NCI-H2227 (cell line): Measurements from ENCODE around the gene MFN2.

Experiments used
- DNase-seq: peaks from one replicate; lab custom pipeline; 2025; ENCODE audit not compliant: unreplicated experiment; lab: John Stamatoyannopoulos, UW

MFN2 gene

GRCh38 chr1:12046749-12047119, 66.5 kb downstream of the MFN2 start:
- DNase-seq: no peak

DNA sequence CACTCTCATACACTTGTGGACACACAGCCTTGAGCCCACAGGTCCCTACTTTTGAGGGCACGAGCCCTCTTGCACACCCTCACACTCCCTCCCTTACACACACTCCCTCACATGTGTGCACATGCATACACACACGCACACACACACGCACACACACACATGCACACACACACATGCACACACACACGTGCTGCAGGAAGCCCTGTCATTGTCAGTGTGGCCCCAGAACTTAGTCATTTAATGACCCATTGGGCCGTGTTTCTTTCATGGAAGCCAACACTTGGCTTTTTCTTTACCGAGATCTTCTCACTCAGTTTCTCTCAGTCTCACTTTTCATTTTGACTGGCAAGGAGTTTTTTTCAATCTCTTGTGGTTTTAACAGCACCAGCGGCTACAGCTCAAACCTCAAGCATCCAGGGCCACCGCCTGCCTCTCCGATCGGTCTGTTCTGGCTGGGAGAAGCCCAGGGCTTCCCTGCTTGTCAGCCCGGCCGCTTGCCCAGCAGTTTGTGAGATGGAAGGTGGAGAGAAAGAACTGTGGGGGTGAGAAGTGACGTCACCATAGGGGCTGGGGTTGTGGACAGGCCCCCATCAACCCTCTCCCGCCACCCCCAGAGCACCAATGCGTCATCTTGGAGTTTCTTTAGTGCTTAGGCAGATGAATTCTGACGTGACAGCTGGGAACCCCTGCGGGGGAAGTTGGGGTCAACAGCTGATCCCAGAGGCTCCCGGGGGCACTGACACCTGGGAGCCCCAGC, 67.1 kb downstream of the MFN2 start:
- no peak for DNase-seq

- DNase-seq: no peak
Measured at GRCh38 chr1:12048372-12048771, 68.1 kb downstream of the MFN2 start.

DNA sequence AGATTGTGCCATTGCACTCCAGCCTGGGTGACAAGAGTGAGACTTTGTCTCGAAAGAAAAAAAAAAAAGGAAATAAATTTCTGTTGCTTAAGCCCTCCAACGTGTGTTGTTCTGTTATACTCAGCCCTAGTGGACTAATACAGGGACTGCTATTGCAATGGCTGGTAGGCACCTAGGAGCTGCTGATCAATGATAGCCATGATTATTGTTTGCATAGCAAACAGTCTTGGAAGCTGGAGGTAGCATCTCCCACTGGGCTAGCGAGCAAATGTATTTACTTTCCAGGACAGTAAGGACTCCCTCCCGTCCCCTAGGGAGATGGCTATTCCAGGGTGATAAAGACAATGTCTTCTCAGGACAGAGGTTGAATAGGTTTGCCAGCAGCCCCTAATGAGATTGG, 69.4 kb downstream of the MFN2 start:
- no peak for DNase-seq

GRCh38 chr1:12051361-12051760, 71.1 kb downstream of the MFN2 start:
- DNase-seq: no peak

DNA sequence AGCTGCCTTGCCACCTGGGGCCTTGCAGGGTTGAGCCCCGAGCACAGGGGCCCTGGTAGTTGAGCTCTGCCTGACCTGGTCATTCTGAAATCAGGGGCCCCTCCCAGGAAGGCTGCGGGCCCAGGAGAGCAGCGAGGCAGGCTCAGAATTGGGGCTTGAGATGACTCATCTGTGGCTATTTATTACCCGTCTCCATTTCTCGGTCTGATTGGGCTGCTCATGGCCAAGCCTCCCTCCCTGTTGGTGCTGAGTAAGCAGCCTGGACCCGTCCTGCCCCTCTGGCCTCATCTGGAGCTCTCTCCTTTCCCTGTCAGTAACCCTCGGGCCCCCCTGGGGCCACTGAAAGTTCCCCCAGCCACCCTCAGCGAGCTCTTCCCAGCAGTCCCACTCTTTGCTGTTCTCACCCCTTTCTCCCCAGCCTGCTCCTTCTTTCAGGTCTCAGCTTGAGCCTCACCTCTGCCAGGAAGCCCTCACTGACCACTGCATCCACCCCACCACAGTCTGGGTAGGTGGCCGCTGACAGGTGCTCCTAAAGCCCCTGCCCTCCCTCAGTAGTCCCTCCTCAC, 71.8 kb downstream of the MFN2 start:
- no peak for DNase-seq

GRCh38 chr1:12052997-12053686, 72.9 kb downstream of the MFN2 start:
- peak; percentile 14 for DNase-seq

GRCh38 chr1:12053752-12054548, 73.7 kb downstream of the MFN2 start:
- DNase-seq: no peak

- DNase-seq: no peak
Measured at GRCh38 chr1:12055259-12055658, 75.0 kb downstream of the MFN2 start.

DNA sequence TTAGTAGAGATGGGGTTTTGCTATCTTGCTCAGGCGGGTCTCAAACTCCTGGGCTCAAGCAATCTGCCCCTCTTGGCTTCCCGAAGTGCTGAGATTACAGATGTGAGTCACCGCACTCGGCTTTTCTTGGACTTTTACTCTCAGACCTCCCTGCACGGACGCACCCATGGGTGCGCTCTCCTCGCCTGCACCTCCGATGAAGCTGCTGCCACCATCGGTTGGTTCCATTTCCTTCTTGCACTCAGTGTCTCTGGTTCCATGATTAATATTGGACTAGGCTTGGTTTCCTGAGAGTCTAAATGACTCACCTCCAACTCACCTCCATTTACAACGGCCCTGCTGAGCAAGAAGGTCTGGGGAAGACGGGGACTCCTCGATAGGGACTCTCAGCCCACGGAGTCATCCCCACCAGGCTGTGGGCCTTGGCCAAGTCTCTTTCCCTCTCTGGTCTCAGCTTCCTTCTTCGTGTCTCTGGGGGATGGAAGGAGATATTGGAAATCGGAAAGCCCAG, 76.1 kb downstream of the MFN2 start:
- no peak for DNase-seq

- no peak for DNase-seq
Measured at GRCh38 chr1:12057382-12057781, 77.1 kb downstream of the MFN2 start.

DNA sequence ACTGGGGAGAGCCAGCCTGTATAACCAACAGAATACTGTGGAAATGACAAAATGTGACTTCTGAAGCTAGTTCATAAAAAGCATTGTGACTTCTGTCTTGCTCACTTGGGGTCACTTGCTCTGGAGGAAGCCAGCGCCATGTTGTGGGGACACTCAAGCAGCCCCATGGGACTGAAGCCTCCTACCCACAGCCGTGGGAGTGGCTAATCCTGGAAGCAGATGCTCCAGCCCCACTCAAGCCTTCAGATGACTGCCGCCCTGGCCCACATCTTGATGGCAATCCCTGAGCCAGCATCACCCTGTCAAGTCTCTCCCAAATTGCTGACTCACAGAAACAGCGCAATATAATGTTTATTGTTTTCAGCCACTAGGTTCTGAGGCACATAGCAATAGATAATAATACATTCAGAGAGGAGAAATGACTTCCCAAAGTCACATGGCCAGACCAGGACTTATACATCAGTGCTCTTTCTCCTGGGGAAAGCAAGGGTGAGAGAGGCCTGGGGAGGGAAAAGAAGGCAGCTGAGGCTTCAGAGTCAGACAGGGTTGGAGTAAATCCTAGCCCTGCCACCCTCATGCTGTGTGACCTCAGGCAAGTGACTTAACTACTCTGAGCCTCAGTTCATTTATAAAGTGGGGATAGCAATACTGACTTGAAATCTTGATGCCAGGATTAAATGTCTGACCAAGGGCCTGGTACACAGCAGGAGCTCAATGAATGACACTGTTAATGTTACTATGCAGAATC, 77.9 kb downstream of the MFN2 start:
- no peak for DNase-seq

- DNase-seq: no peak
Measured at GRCh38 chr1:12059226-12059625, 79.0 kb downstream of the MFN2 start.

- no peak for DNase-seq
Measured at GRCh38 chr1:12059722-12060464, 79.6 kb downstream of the MFN2 start.

DNA sequence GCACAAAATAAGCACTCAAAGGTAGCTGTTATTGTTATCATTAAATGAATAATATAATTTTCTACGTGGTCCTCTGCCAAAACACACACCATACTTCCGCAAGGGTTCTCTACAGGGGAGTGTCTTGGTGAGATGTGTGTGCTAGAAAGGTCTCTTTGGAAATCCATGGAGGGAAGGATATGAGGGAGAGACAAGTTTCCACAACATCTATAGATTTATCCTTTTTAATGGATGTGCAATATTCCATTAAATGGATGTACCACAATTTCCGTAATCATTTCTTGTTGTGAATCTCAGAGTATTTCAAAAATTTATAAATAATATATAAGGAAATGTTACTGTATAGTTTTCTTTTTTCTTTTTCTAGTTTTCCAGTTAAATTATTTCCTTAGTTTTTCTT, 80.3 kb downstream of the MFN2 start:
- no peak for DNase-seq
